CD14-positive monocyte (primary cell): ENCODE results near the gene PLA2G2C. TPM values are rescaled to one million over a fixed set of nuclear protein-coding genes. Genes with fewer than 3 reads are reported as not detected.

Experiments
- DNase-seq, 3 donors: peaks; one replicate each; pipeline ENCODE4 v3.0.0-alpha.2; 2011 to 2022
- H2AFZ ChIP-seq: 2 replicates; pipeline ENCODE4 v1.6.0; 2012; ENCODE audit warnings: mild to moderate bottlenecking, low read depth, low read length, inconsistent platforms; ENCODE audit not compliant: insufficient read depth, poor library complexity, severe bottlenecking
- H3K27ac ChIP-seq, 2 donors: 1 replicate in 1 of 2; 2 replicates in 1 of 2; pipeline ENCODE4 v1.5.1; 2012 to 2013; ENCODE audit warnings: low read length in 2 of 2, control low read depth in 1 of 2, inconsistent platforms in 1 of 2, low read depth in 1 of 2, mild to moderate bottlenecking in 1 of 2
- H3K27me3 ChIP-seq, 2 donors: one replicate each; pipeline versions ENCODE4 v1.6.0 to v1.6.1; 2011 to 2013; ENCODE audit warnings: low read length in 2 of 2; ENCODE audit not compliant: control insufficient read depth in 2 of 2, insufficient read depth in 2 of 2
- H3K36me3 ChIP-seq, 2 donors: replicated peaks in 1 of 2; 1 replicate in 1 of 2; 2 replicates in 1 of 2; pipeline versions ENCODE4 v1.5.1 to v1.6.1; 2012 to 2013; ENCODE audit warnings: low read length in 2 of 2, control low read depth in 1 of 2, inconsistent platforms in 1 of 2, mild to moderate bottlenecking in 1 of 2; ENCODE audit not compliant: insufficient read depth in 2 of 2, control insufficient read depth in 1 of 2
- H3K4me1 ChIP-seq, 2 donors: 1 replicate in 1 of 2; 2 replicates in 1 of 2; pipeline versions ENCODE4 v1.5.1 to v1.6.1; 2012 to 2013; ENCODE audit warnings: low read length in 2 of 2, control low read depth in 1 of 2, inconsistent platforms in 1 of 2, mild to moderate bottlenecking in 1 of 2, moderate library complexity in 1 of 2; ENCODE audit not compliant: insufficient read depth in 2 of 2, control insufficient read depth in 1 of 2
- H3K4me2 ChIP-seq: replicated peaks from 2 replicates; pipeline ENCODE3; 2012; ENCODE audit warnings: low read length, moderate library complexity, mild to moderate bottlenecking; ENCODE audit not compliant: poor library complexity, severe bottlenecking; ENCODE audit errors: extremely low read depth
- H3K4me3 ChIP-seq, 3 experiments: fragments of 200-600 bp in 1 of 3; sonication (generic) in 1 of 3; replicated peaks in 1 of 3; 1 replicate in 2 of 3; 2 replicates in 1 of 3; pipeline ENCODE4 v1.5.1; 2011 to 2013; ENCODE audit warnings: low read length in 3 of 3, mild to moderate bottlenecking in 3 of 3, control low read depth in 2 of 3, low read depth in 2 of 3, inconsistent platforms in 1 of 3, moderate library complexity in 1 of 3
- H3K79me2 ChIP-seq: 2 replicates; pipeline ENCODE4 v1.6.0; 2012; ENCODE audit warnings: mild to moderate bottlenecking, control low read depth, inconsistent platforms, low read length, moderate library complexity; ENCODE audit not compliant: insufficient read depth
- H3K9ac ChIP-seq: 2 replicates; pipeline ENCODE4 v1.6.0; 2017; ENCODE audit warnings: low read length, mild to moderate bottlenecking; ENCODE audit not compliant: insufficient read depth, poor library complexity, severe bottlenecking
- H3K9me3 ChIP-seq, 2 donors: replicated peaks in 1 of 2; 1 replicate in 1 of 2; 2 replicates in 1 of 2; pipeline versions ENCODE4 v1.5.1 to v1.6.1; 2012 to 2013; ENCODE audit warnings: low read length in 2 of 2, control low read depth in 1 of 2; ENCODE audit not compliant: control insufficient read depth in 1 of 2, insufficient read depth in 1 of 2
- H4K20me1 ChIP-seq: 2 replicates; pipeline ENCODE4 v1.6.0; 2012; ENCODE audit warnings: mild to moderate bottlenecking, low read length, control low read depth, moderate library complexity; ENCODE audit not compliant: insufficient read depth
- H3K27ac Mint-ChIP-seq, 7 donors: one replicate each; pipeline ENCODE4 v1.8.0; 2020; ENCODE audit warnings: mild to moderate bottlenecking in 7 of 7, mixed read lengths in 7 of 7, moderate library complexity in 6 of 7, inconsistent platforms in 2 of 7
- H3K27me3 Mint-ChIP-seq, 3 donors: one replicate each; pipeline ENCODE4 v1.8.0; 2021 to 2022; ENCODE audit warnings: low read depth in 3 of 3, mild to moderate bottlenecking in 3 of 3, mixed read lengths in 3 of 3, moderate library complexity in 3 of 3, inconsistent platforms in 1 of 3
- H3K36me3 Mint-ChIP-seq, 2 donors: one replicate each; pipeline ENCODE4 v1.8.0; 2020; ENCODE audit warnings: mixed read lengths in 2 of 2, inconsistent platforms in 1 of 2, mild to moderate bottlenecking in 1 of 2
- H3K4me1 Mint-ChIP-seq: one replicate; pipeline ENCODE4 v1.8.0; 2020; ENCODE audit warnings: mild to moderate bottlenecking, mixed read lengths
- H3K4me3 Mint-ChIP-seq, 2 donors: one replicate each; pipeline ENCODE4 v1.8.0; 2020; ENCODE audit warnings: mild to moderate bottlenecking in 2 of 2, mixed read lengths in 2 of 2, moderate library complexity in 1 of 2
- H3K9me3 Mint-ChIP-seq, 7 donors: one replicate each; pipeline ENCODE4 v1.8.0; 2020 to 2022; ENCODE audit warnings: mixed read lengths in 7 of 7, mild to moderate bottlenecking in 6 of 7, moderate library complexity in 6 of 7, inconsistent platforms in 2 of 7
- WGBS: methylation state at CpG from one replicate; pipeline ENCODE4 v1.1.5; 2013; ENCODE audit warnings: missing lambda C conversion rate; ENCODE audit not compliant: insufficient coverage; 5-methylcytosine and 5-hydroxymethylcytosine counted together
- intact Hi-C, 2 donors: fragments of 100-400 bp; cut with micrococcal nuclease; formaldehyde crosslinking; loops; one replicate each; pipeline versions ENCODE4 v1.15.0 to v1.15.1; 2023
- polyA plus RNA-seq, 3 donors: library from polyadenylated mRNA; depleted of rRNA in 1 of 3; unstranded in 2 of 3; stranded (reverse) in 1 of 3; fragments of 300-500 nt in 2 of 3; fragments of >200 nt in 1 of 3; fragmentation: Illumina TruSeq in 2 of 3; gene quantifications; 1 replicate in 2 of 3; 2 replicates in 1 of 3; pipeline ENCODE4 v1.2.3, GENCODE V29; 2012 to 2021
- TF ChIP-seq, protein P1 (sequence below): fragments of 200-600 bp; IDR thresholded peaks from one replicate; pipeline ENCODE4 v1.8.0; 2022; ENCODE audit warnings: antibody characterized with exemption, mild to moderate bottlenecking

The PLA2G2C gene
- polyA plus RNA-seq, 3 donors, result 0.07 to 0.40 TPM; not detected in 1

- no peaks in the 10 kb centered on the region for H3K4me1 ChIP-seq
- peak overlapping the region in 1 of 7 donors; percentile 3 for H3K27ac Mint-ChIP-seq
- no peaks in the 10 kb centered on the region for H3K79me2 ChIP-seq
Measured at GRCh38 chr1:20141001-20141400, 45.3 kb downstream of the PLA2G2C start.

DNA sequence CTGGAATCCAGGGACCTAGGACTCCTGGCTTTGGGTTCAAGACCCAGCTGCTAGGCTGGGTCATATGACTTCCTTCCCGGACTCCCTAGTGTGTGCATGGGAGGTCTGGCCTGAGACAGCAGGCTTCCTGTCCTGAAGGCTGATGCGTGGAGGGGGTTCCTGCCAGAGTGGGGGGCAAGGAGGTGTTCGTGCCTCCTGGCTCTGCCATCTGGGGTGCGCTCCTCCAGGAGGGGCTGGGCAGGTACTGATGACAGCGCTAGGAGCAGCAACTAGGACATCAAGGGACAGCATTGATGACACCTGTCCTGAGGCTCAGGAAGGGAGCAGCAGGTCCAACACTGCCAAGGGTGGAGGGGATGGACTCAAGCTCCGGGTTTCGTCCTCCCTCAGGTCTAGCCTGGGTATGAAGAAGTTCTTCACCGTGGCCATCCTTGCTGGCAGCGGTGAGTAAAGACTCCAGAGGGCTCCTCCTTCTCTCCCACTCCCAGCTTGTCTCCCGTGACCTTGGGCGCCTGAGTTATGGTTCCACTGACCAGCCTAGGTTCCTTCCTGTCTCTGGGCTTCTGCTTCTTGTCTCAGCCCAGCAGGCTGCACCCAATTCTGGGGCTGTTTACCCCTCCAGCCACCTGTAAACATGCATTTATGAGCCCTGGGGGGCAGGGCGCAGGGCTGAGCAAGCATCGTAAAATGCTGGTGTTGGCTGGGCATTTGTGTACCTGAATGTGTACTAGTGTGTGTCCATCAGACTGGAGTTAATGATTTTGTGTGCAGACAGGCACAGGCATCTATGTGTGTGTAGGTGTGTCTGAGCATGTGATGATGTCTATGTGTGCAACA, 46.3 kb downstream of the PLA2G2C start:
- no peak overlapping the region for H3K4me3 ChIP-seq
- DNase-seq, result no peak
- H3K4me1 ChIP-seq, result no peaks in the 10 kb centered on the region
- peaks cover 8 to 27% (median 11%) of the 10 kb centered on the region in 3 donors for H3K27me3 Mint-ChIP-seq
- H3K4me2 ChIP-seq, result no peak overlapping the region
- no peak overlapping the region for H3K9ac ChIP-seq
- no peaks in the 10 kb centered on the region for H3K36me3 Mint-ChIP-seq
- 83% methylated on average over 11 of the region's 13 CpGs for WGBS
- H3K9me3 ChIP-seq, result no peaks in the 10 kb centered on the region
- intact Hi-C loops, result no loop called here
- H3K27ac Mint-ChIP-seq, result peak overlapping the region in 1 of 7 donors; percentile 36
- H3K79me2 ChIP-seq, result no peaks in the 10 kb centered on the region
- TF ChIP-seq, protein P1, sequence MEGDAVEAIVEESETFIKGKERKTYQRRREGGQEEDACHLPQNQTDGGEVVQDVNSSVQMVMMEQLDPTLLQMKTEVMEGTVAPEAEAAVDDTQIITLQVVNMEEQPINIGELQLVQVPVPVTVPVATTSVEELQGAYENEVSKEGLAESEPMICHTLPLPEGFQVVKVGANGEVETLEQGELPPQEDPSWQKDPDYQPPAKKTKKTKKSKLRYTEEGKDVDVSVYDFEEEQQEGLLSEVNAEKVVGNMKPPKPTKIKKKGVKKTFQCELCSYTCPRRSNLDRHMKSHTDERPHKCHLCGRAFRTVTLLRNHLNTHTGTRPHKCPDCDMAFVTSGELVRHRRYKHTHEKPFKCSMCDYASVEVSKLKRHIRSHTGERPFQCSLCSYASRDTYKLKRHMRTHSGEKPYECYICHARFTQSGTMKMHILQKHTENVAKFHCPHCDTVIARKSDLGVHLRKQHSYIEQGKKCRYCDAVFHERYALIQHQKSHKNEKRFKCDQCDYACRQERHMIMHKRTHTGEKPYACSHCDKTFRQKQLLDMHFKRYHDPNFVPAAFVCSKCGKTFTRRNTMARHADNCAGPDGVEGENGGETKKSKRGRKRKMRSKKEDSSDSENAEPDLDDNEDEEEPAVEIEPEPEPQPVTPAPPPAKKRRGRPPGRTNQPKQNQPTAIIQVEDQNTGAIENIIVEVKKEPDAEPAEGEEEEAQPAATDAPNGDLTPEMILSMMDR, result no peak
- H4K20me1 ChIP-seq, result no peaks in the 10 kb centered on the region
- H3K4me3 Mint-ChIP-seq, result no peak overlapping the region
- no peaks in the 10 kb centered on the region for H3K4me1 Mint-ChIP-seq
- H3K36me3 ChIP-seq, result no peaks in the 10 kb centered on the region
- no peak overlapping the region for H3K27ac ChIP-seq
- peaks cover 0 to 3% (median 0%) of the 10 kb centered on the region in 7 donors for H3K9me3 Mint-ChIP-seq
- H2AFZ ChIP-seq, result no peak overlapping the region
- H3K27me3 ChIP-seq, result no peaks in the 10 kb centered on the region

More at GRCh38 chr1:20141001-20141400, 45.3 kb downstream of the PLA2G2C start:
- H3K4me2 ChIP-seq, result no peak overlapping the region
- peaks cover 0 to 2% (median 0%) of the 10 kb centered on the region in 7 donors for H3K9me3 Mint-ChIP-seq
- no peak for DNase-seq
- H3K36me3 Mint-ChIP-seq, result no peaks in the 10 kb centered on the region
- WGBS, result 97% methylated on average over 9 of the region's 9 CpGs
- H3K36me3 ChIP-seq, result no peaks in the 10 kb centered on the region
- no peak overlapping the region for H3K9ac ChIP-seq
- peaks cover 2 to 19% (median 5%) of the 10 kb centered on the region in 3 donors for H3K27me3 Mint-ChIP-seq
- H3K4me1 Mint-ChIP-seq, result no peaks in the 10 kb centered on the region
- H3K27me3 ChIP-seq, result no peaks in the 10 kb centered on the region
- no peak overlapping the region for H3K27ac ChIP-seq
- H2AFZ ChIP-seq, result no peak overlapping the region
- no peaks in the 10 kb centered on the region for H4K20me1 ChIP-seq
- no peak overlapping the region for H3K4me3 Mint-ChIP-seq
- no peak overlapping the region for H3K4me3 ChIP-seq
- TF ChIP-seq, protein P1, result no peak
- H3K9me3 ChIP-seq, result no peaks in the 10 kb centered on the region
- intact Hi-C loops, result no loop called here
